ENCODE results near the gene DPAGT1. TPM values are rescaled to one million over a fixed set of nuclear protein-coding genes. Genes with fewer than 3 reads are reported as not detected.
A peak's percentile ranks its signal among the peaks of the same experiment; 100 is the strongest.

Gene DPAGT1
- total RNA-seq, 6 donors from 2014 or later: 18.6 to 43.9 (median 28.3) TPM

GRCh38 chr11:119113716-119114115 is 12.1 kb upstream of the DPAGT1 start:
- no peaks in the 10 kb centered on the region for H3K27me3 ChIP-seq
- H3K36me3 ChIP-seq: peaks cover 22 to 69% (median 50%) of the 10 kb centered on the region in 4 donors

GRCh38 chr11:119112314-119113020 is 10.8 kb upstream of the DPAGT1 start:
- WGBS, 2 donors: 92 to 100% methylated on average over 7 to 12 of the region's 12 CpGs
- TF ChIP-seq POLR2A (IDR thresholded peaks at IDR 0.05) (no peak), POLR2AphosphoS5 (IDR thresholded peaks at IDR 0.05) (no peak)
- no peak for ATAC-seq (ENCODE audit: low FRiP score in 2 of 2)

More at GRCh38 chr11:119113716-119114115, 12.1 kb upstream of the DPAGT1 start:
- ATAC-seq (ENCODE audit: low FRiP score in 2 of 2) (no peak), DNase-seq (no peak)
- Histone ChIP-seq H3K27ac (no peak overlapping the region), H3K9me3 (no peaks in the 10 kb centered on the region), H3K4me1 (peaks cover 7 to 20% (median 8%) of the 10 kb centered on the region in 4 donors), H3K4me3 (no peak overlapping the region)
- 95 to 96% methylated on average over 4 to 8 of the region's 9 CpGs for WGBS, 2 donors
- TF ChIP-seq POLR2A (IDR thresholded peaks at IDR 0.05): no peak
- TF ChIP-seq EP300 (IDR thresholded peaks at IDR 0.05): no peak
- TF ChIP-seq, protein P1, sequence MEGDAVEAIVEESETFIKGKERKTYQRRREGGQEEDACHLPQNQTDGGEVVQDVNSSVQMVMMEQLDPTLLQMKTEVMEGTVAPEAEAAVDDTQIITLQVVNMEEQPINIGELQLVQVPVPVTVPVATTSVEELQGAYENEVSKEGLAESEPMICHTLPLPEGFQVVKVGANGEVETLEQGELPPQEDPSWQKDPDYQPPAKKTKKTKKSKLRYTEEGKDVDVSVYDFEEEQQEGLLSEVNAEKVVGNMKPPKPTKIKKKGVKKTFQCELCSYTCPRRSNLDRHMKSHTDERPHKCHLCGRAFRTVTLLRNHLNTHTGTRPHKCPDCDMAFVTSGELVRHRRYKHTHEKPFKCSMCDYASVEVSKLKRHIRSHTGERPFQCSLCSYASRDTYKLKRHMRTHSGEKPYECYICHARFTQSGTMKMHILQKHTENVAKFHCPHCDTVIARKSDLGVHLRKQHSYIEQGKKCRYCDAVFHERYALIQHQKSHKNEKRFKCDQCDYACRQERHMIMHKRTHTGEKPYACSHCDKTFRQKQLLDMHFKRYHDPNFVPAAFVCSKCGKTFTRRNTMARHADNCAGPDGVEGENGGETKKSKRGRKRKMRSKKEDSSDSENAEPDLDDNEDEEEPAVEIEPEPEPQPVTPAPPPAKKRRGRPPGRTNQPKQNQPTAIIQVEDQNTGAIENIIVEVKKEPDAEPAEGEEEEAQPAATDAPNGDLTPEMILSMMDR (IDR thresholded peaks at IDR 0.05): no peak
- no peak for TF ChIP-seq POLR2AphosphoS5 (IDR thresholded peaks at IDR 0.05)

DNA sequence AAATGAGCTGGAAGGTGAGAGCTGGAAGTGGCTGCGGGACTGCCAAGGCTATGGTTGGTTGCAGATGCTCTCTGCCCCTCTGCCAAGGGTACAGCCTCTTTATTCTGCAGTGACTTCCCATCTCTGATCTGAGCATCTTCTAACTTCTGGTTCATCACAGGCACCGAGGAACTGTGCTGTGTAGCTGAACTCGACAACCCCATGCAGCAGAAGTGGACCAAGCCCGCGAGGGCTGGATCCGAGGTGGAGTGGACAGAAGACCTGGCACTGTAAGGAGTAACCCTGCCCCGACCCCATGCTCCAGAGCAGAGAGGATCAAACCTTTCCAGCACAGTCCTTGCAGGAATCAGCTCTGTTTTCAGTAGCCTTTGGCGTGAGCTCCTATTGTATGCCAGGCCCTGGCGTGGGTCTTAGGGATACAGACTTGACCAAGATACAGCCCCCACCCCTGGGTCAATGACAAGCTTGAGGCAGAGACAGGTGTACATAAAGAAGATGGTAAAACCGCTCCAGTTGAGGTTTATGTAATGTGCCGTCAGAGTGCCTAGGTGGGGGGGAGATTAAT is 9.8 kb upstream of the DPAGT1 start:
- DNase-seq (no peak), ATAC-seq (ENCODE audit: low FRiP score in 2 of 2) (no peak)
- no peak overlapping the region for H3K27ac ChIP-seq
- H3K4me1 ChIP-seq: peaks cover 18 to 33% (median 19%) of the 10 kb centered on the region in 4 donors
- WGBS, 2 donors: 92 to 95% methylated on average over 9 to 11 of the region's 11 CpGs
- no peak overlapping the region for H3K4me3 ChIP-seq
- TF ChIP-seq, protein P1 (IDR thresholded peaks at IDR 0.05): no peak
- TF ChIP-seq POLR2AphosphoS5 (IDR thresholded peaks at IDR 0.05) (no peak), POLR2A (IDR thresholded peaks at IDR 0.05) (no peak), EP300 (IDR thresholded peaks at IDR 0.05) (no peak)
- no peaks in the 10 kb centered on the region for H3K9me3 ChIP-seq
- no peaks in the 10 kb centered on the region for H3K27me3 ChIP-seq
- peaks cover 22 to 64% (median 50%) of the 10 kb centered on the region in 4 donors for H3K36me3 ChIP-seq

More at GRCh38 chr11:119112314-119113020, 10.8 kb upstream of the DPAGT1 start:
- no peaks in the 10 kb centered on the region for H3K27me3 ChIP-seq
- DNase-seq: no peak
- H3K9me3 ChIP-seq: no peaks in the 10 kb centered on the region
- peaks cover 14 to 28% (median 15%) of the 10 kb centered on the region in 4 donors for H3K4me1 ChIP-seq
- H3K4me3 ChIP-seq: no peak overlapping the region
- no peak overlapping the region for H3K27ac ChIP-seq
- peaks cover 22 to 69% (median 50%) of the 10 kb centered on the region in 4 donors for H3K36me3 ChIP-seq

- Histone ChIP-seq H3K9me3 (no peaks in the 10 kb centered on the region), H3K27me3 (no peaks in the 10 kb centered on the region), H3K27ac (peak overlapping the region in 1 of 4 donors; percentile 92), H3K4me3 (no peak overlapping the region), H3K4me1 (peaks cover 22 to 38% (median 23%) of the 10 kb centered on the region in 4 donors), H3K36me3 (peaks cover 22 to 54% (median 43%) of the 10 kb centered on the region in 4 donors)
- TF ChIP-seq POLR2AphosphoS5 (IDR thresholded peaks at IDR 0.05) (no peak), EP300 (IDR thresholded peaks at IDR 0.05) (no peak), POLR2A (IDR thresholded peaks at IDR 0.05) (no peak)
- TF ChIP-seq, protein P1 (IDR thresholded peaks at IDR 0.05): no peak
- WGBS, 2 donors: 89 to 91% methylated on average over 10 of the region's 10 CpGs
- DNase-seq (no peak), ATAC-seq (ENCODE audit: low FRiP score in 2 of 2) (no peak)
Measured at GRCh38 chr11:119110439-119110838, 8.8 kb upstream of the DPAGT1 start.

GRCh38 chr11:119109843-119110242 is 8.2 kb upstream of the DPAGT1 start:
- peaks cover 22 to 49% (median 40%) of the 10 kb centered on the region in 4 donors for H3K36me3 ChIP-seq
- no peak overlapping the region for H3K4me3 ChIP-seq
- ATAC-seq (ENCODE audit: low FRiP score in 2 of 2) (no peak), DNase-seq (no peak)
- peak overlapping the region in 1 of 4 donors; percentile 92 for H3K27ac ChIP-seq
- no peaks in the 10 kb centered on the region for H3K9me3 ChIP-seq
- H3K27me3 ChIP-seq: no peaks in the 10 kb centered on the region
- TF ChIP-seq POLR2A (IDR thresholded peaks at IDR 0.05) (no peak), EP300 (IDR thresholded peaks at IDR 0.05) (no peak), POLR2AphosphoS5 (IDR thresholded peaks at IDR 0.05) (no peak)
- TF ChIP-seq, protein P1 (IDR thresholded peaks at IDR 0.05): no peak
- H3K4me1 ChIP-seq: peaks cover 22 to 38% (median 23%) of the 10 kb centered on the region in 4 donors
- WGBS, 2 donors: 80% methylated on average over 2 of the region's 3 CpGs; no CpG with 5 or more reads in 1 of the 2 donors
